ENCODE data around the gene MITF. TPM values are rescaled to one million over a fixed set of nuclear protein-coding genes. Genes with fewer than 3 reads are reported as not detected.

The MITF gene
- total and polyA plus RNA-seq, 8 donors, result 6.2 to 29.6 (median 7.5) TPM

- Histone ChIP-seq H3K27me3 (no peaks in the 10 kb centered on the region), H3K27ac (no peak overlapping the region), H3K36me3 (no peaks in the 10 kb centered on the region), H3K9me3 (peaks cover 0 to 2% of the 10 kb centered on the region in 2 donors), H3K4me1 (no peaks in the 10 kb centered on the region), H3K4me3 (no peak overlapping the region)
- DNase-seq (peak in 1 of 4 donors; percentile 40), ATAC-seq (no peak)
- no peak for TF ChIP-seq CTCF (IDR thresholded peaks at IDR 0.05)
- intact Hi-C loops (cut with DNase I), result no loop called here
These were observed 92.5 kb downstream of the MITF start for GRCh38 chr3:69831737-69832136.

- H3K4me3 ChIP-seq, result no peak overlapping the region
- no peak for TF ChIP-seq CTCF (IDR thresholded peaks at IDR 0.05)
These were observed 94.3 kb downstream of the MITF start for GRCh38 chr3:69833591-69833990.

GRCh38 chr3:69838217-69838616, 99.0 kb downstream of the MITF start:
- no peak for TF ChIP-seq CTCF (IDR thresholded peaks at IDR 0.05)
- Histone ChIP-seq H3K27ac (no peak overlapping the region), H3K4me3 (no peak overlapping the region), H3K36me3 (no peaks in the 10 kb centered on the region), H3K27me3 (no peaks in the 10 kb centered on the region), H3K4me1 (peaks cover 3 to 6% of the 10 kb centered on the region in 2 donors), H3K9me3 (peaks cover 0 to 2% of the 10 kb centered on the region in 2 donors)
- intact Hi-C loops (cut with DNase I), result no loop called here
- DNase-seq, result peak in 1 of 4 donors; percentile 19
- ATAC-seq, result peak; percentile 59

More at GRCh38 chr3:69833591-69833990, 94.3 kb downstream of the MITF start:
- ATAC-seq (no peak), DNase-seq (no peak)
- Histone ChIP-seq H3K36me3 (no peaks in the 10 kb centered on the region), H3K27ac (no peak overlapping the region), H3K27me3 (no peaks in the 10 kb centered on the region), H3K9me3 (peaks cover 0 to 2% of the 10 kb centered on the region in 2 donors), H3K4me1 (peaks cover 2 to 3% of the 10 kb centered on the region in 2 donors)
- intact Hi-C loops (cut with DNase I), result no loop called here

GRCh38 chr3:69838696-69839515, 99.6 kb downstream of the MITF start:
- intact Hi-C loops (cut with DNase I), result no loop called here
- no peak overlapping the region for H3K4me3 ChIP-seq
- no peak for TF ChIP-seq CTCF (IDR thresholded peaks at IDR 0.05)
- ATAC-seq, result no peak
- H3K9me3 ChIP-seq, result peaks cover 0 to 2% of the 10 kb centered on the region in 2 donors
- no peak overlapping the region for H3K27ac ChIP-seq
- peaks cover 3 to 6% of the 10 kb centered on the region in 2 donors for H3K4me1 ChIP-seq
- H3K36me3 ChIP-seq, result no peaks in the 10 kb centered on the region
- H3K27me3 ChIP-seq, result no peaks in the 10 kb centered on the region
- no peak for DNase-seq

GRCh38 chr3:69842351-69842750, 103.1 kb downstream of the MITF start:
- no peaks in the 10 kb centered on the region for H3K9me3 ChIP-seq
- no peaks in the 10 kb centered on the region for H3K27me3 ChIP-seq
- no peaks in the 10 kb centered on the region for H3K36me3 ChIP-seq
- H3K4me1 ChIP-seq, result peaks cover 3 to 6% of the 10 kb centered on the region in 2 donors
- no peak overlapping the region for H3K4me3 ChIP-seq
- H3K27ac ChIP-seq, result no peak overlapping the region
- intact Hi-C loops (cut with DNase I), result no loop called here
- no peak for DNase-seq
- TF ChIP-seq CTCF (IDR thresholded peaks at IDR 0.05), result no peak
- ATAC-seq, result no peak

Data from left lung (tissue), 10 donors.